Measurements from ENCODE around the gene NYAP1. TPM values are rescaled to one million over a fixed set of nuclear protein-coding genes. Genes with fewer than 3 reads are reported as not detected.

NYAP1 gene
- total RNA-seq, 1 donor: under 0.01 TPM

GRCh38 chr7:100510437-100511239, 26.9 kb downstream of the NYAP1 start:
- DNase-seq (ENCODE audit: insufficient read length, low spot score, missing footprints): peak; percentile 6
- H3K36me3 ChIP-seq (ENCODE audit: insufficient read depth, low read length): no peaks in the 10 kb centered on the region
- H3K4me3 ChIP-seq (ENCODE audit: insufficient read depth, low read length): no peak overlapping the region
- H3K4me1 ChIP-seq (ENCODE audit: insufficient read depth, low read length): peaks cover 8% of the 10 kb centered on the region
- TF ChIP-seq CTCF (IDR thresholded peaks at IDR 0.05; ENCODE audit: extremely low read depth, low read depth, low read length): no peak
- no peaks in the 10 kb centered on the region for H3K9me3 ChIP-seq (ENCODE audit: low read depth, low read length)
- H2AFZ ChIP-seq (ENCODE audit: low read length): no peak overlapping the region
- no peaks in the 10 kb centered on the region for H4K20me1 ChIP-seq (ENCODE audit: insufficient read depth, low read length)
- no peaks in the 10 kb centered on the region for H3K79me2 ChIP-seq (ENCODE audit: insufficient read depth, low read length)
- no peak overlapping the region for H3K4me2 ChIP-seq (ENCODE audit: insufficient read depth, low read length)
- H3K27ac ChIP-seq (ENCODE audit: low read depth, low read length): no peak overlapping the region
- H3K27me3 ChIP-seq (ENCODE audit: insufficient read depth, low read length): no peaks in the 10 kb centered on the region

- H2AFZ ChIP-seq (ENCODE audit: low read length): no peak overlapping the region
- TF ChIP-seq CTCF (IDR thresholded peaks at IDR 0.05; ENCODE audit: extremely low read depth, low read depth, low read length): no peak
- H3K4me1 ChIP-seq (ENCODE audit: insufficient read depth, low read length): peaks cover 12% of the 10 kb centered on the region
- H3K4me3 ChIP-seq (ENCODE audit: insufficient read depth, low read length): no peak overlapping the region
- H4K20me1 ChIP-seq (ENCODE audit: insufficient read depth, low read length): no peaks in the 10 kb centered on the region
- H3K27ac ChIP-seq (ENCODE audit: low read depth, low read length): no peak overlapping the region
- no peaks in the 10 kb centered on the region for H3K36me3 ChIP-seq (ENCODE audit: insufficient read depth, low read length)
- no peak for DNase-seq (ENCODE audit: insufficient read length, low spot score, missing footprints)
- no peaks in the 10 kb centered on the region for H3K9me3 ChIP-seq (ENCODE audit: low read depth, low read length)
- H3K27me3 ChIP-seq (ENCODE audit: insufficient read depth, low read length): no peaks in the 10 kb centered on the region
- no peak overlapping the region for H3K4me2 ChIP-seq (ENCODE audit: insufficient read depth, low read length)
- H3K79me2 ChIP-seq (ENCODE audit: insufficient read depth, low read length): no peaks in the 10 kb centered on the region
Measured at GRCh38 chr7:100513212-100513810, 29.6 kb downstream of the NYAP1 start.

GRCh38 chr7:100515072-100515532, 31.4 kb downstream of the NYAP1 start:
- no peaks in the 10 kb centered on the region for H3K79me2 ChIP-seq (ENCODE audit: insufficient read depth, low read length)
- H4K20me1 ChIP-seq (ENCODE audit: insufficient read depth, low read length): no peaks in the 10 kb centered on the region
- peaks cover 12% of the 10 kb centered on the region for H3K4me1 ChIP-seq (ENCODE audit: insufficient read depth, low read length)
- H3K27ac ChIP-seq (ENCODE audit: low read depth, low read length): no peak overlapping the region
- TF ChIP-seq CTCF (IDR thresholded peaks at IDR 0.05; ENCODE audit: extremely low read depth, low read depth, low read length): no peak
- peak overlapping the region; percentile 40 for H3K4me2 ChIP-seq (ENCODE audit: insufficient read depth, low read length)
- H3K27me3 ChIP-seq (ENCODE audit: insufficient read depth, low read length): no peaks in the 10 kb centered on the region
- DNase-seq (ENCODE audit: insufficient read length, low spot score, missing footprints): peak; percentile 36
- no peaks in the 10 kb centered on the region for H3K36me3 ChIP-seq (ENCODE audit: insufficient read depth, low read length)
- H3K4me3 ChIP-seq (ENCODE audit: insufficient read depth, low read length): no peak overlapping the region
- H2AFZ ChIP-seq (ENCODE audit: low read length): no peak overlapping the region
- no peaks in the 10 kb centered on the region for H3K9me3 ChIP-seq (ENCODE audit: low read depth, low read length)

GRCh38 chr7:100516135-100516812, 32.5 kb downstream of the NYAP1 start:
- no peak for TF ChIP-seq CTCF (IDR thresholded peaks at IDR 0.05; ENCODE audit: extremely low read depth, low read depth, low read length)
- peaks cover 12% of the 10 kb centered on the region for H3K4me1 ChIP-seq (ENCODE audit: insufficient read depth, low read length)
- H3K27ac ChIP-seq (ENCODE audit: low read depth, low read length): no peak overlapping the region
- no peaks in the 10 kb centered on the region for H3K36me3 ChIP-seq (ENCODE audit: insufficient read depth, low read length)
- H4K20me1 ChIP-seq (ENCODE audit: insufficient read depth, low read length): no peaks in the 10 kb centered on the region
- H3K4me3 ChIP-seq (ENCODE audit: insufficient read depth, low read length): no peak overlapping the region
- H3K27me3 ChIP-seq (ENCODE audit: insufficient read depth, low read length): no peaks in the 10 kb centered on the region
- no peaks in the 10 kb centered on the region for H3K9me3 ChIP-seq (ENCODE audit: low read depth, low read length)
- no peaks in the 10 kb centered on the region for H3K79me2 ChIP-seq (ENCODE audit: insufficient read depth, low read length)
- no peak overlapping the region for H3K4me2 ChIP-seq (ENCODE audit: insufficient read depth, low read length)
- H2AFZ ChIP-seq (ENCODE audit: low read length): no peak overlapping the region
- DNase-seq (ENCODE audit: insufficient read length, low spot score, missing footprints): peak; percentile 89
